Mesendoderm (in vitro differentiated cells): ENCODE results near the gene EXTL1.

ENCODE experiments used
- DNase-seq: peaks from one replicate; pipeline ENCODE4 v3.0.0; 2013
- H2AK5ac ChIP-seq: 2 replicates; pipeline ENCODE4 v1.6.1; 2013; ENCODE audit warnings: low read length, inconsistent platforms
- H2BK120ac ChIP-seq: 2 replicates; pipeline ENCODE4 v1.6.1; 2013; ENCODE audit warnings: low read depth, mild to moderate bottlenecking, low read length, moderate library complexity, mixed read lengths
- H2BK15ac ChIP-seq: replicated peaks from 2 replicates; pipeline ENCODE4 v1.6.1; 2013; ENCODE audit warnings: low read depth, mild to moderate bottlenecking, moderate library complexity
- H2BK5ac ChIP-seq: 2 replicates; pipeline ENCODE4 v1.6.1; 2013; ENCODE audit warnings: low read length, inconsistent platforms
- H3K18ac ChIP-seq: 2 replicates; pipeline ENCODE4 v1.6.1; 2013; ENCODE audit warnings: mild to moderate bottlenecking, low read length, mixed read lengths
- H3K23ac ChIP-seq: one replicate; pipeline ENCODE4 v1.6.1; 2013; ENCODE audit warnings: low read length
- H3K27ac ChIP-seq: 2 replicates; pipeline ENCODE4 v1.5.1; 2013; ENCODE audit warnings: low read depth, mild to moderate bottlenecking, inconsistent platforms, low read length, moderate library complexity
- H3K27me3 ChIP-seq: 2 replicates; pipeline ENCODE4 v1.6.1; 2013; ENCODE audit warnings: low read length, control low read depth, mild to moderate bottlenecking, inconsistent platforms; ENCODE audit not compliant: insufficient read depth, poor library complexity
- H3K36me3 ChIP-seq: 2 replicates; pipeline ENCODE4 v1.6.1; 2013; ENCODE audit warnings: low read length, inconsistent platforms; ENCODE audit not compliant: control insufficient read depth, insufficient read depth
- H3K4ac ChIP-seq: one replicate; pipeline ENCODE4 v1.6.1; 2013; ENCODE audit warnings: low read depth, mild to moderate bottlenecking, low read length, moderate library complexity
- H3K4me1 ChIP-seq: 2 replicates; pipeline ENCODE4 v1.6.1; 2013; ENCODE audit warnings: low read depth, low read length, inconsistent platforms; ENCODE audit not compliant: control insufficient read depth
- H3K4me2 ChIP-seq: 2 replicates; pipeline ENCODE4 v1.6.1; 2013; ENCODE audit warnings: low read length
- H3K4me3 ChIP-seq: 2 replicates; pipeline ENCODE4 v1.5.1; 2013; ENCODE audit warnings: mild to moderate bottlenecking, low read length
- H3K56ac ChIP-seq: one replicate; pipeline ENCODE4 v1.6.1; 2013; ENCODE audit warnings: low read length
- H3K79me1 ChIP-seq: 2 replicates; pipeline ENCODE4 v1.6.1; 2013; ENCODE audit warnings: low read length, inconsistent platforms
- H3K79me2 ChIP-seq: 2 replicates; pipeline ENCODE4 v1.6.1; 2013; ENCODE audit warnings: mild to moderate bottlenecking, low read length; ENCODE audit not compliant: control insufficient read depth, insufficient read depth
- H3K9ac ChIP-seq: 2 replicates; pipeline ENCODE4 v1.6.1; 2013; ENCODE audit warnings: low read length, inconsistent platforms
- H4K5ac ChIP-seq: one replicate; pipeline ENCODE4 v1.6.1; 2013; ENCODE audit warnings: low read length
- H4K8ac ChIP-seq: one replicate; pipeline ENCODE4 v1.6.1; 2013; ENCODE audit warnings: low read depth, mild to moderate bottlenecking, control low read depth, low read length, moderate library complexity
- WGBS: extraction: QIAGEN DNeasy Blood & Tissue Kit; methylation state at CpG from one replicate; pipeline ENCODE4 v1.1.7; 2013; ENCODE audit warnings: low lambda C conversion rate, missing lambda C conversion rate; ENCODE audit not compliant: insufficient coverage; ENCODE audit errors: extremely low coverage; 5-methylcytosine and 5-hydroxymethylcytosine counted together

Gene EXTL1

GRCh38 chr1:26050248-26050640 lies 28.7 kb downstream of the EXTL1 start:
- peaks cover 20% of the 10 kb centered on the region for H3K27me3 ChIP-seq
- no peak overlapping the region for H3K56ac ChIP-seq
- WGBS = no CpG with 5 or more reads among the region's 6 CpGs
- no peaks in the 10 kb centered on the region for H3K79me1 ChIP-seq
- no peaks in the 10 kb centered on the region for H3K4me1 ChIP-seq
- no peak overlapping the region for H3K9ac ChIP-seq
- no peak overlapping the region for H3K18ac ChIP-seq
- no peak overlapping the region for H2BK120ac ChIP-seq
- no peak overlapping the region for H3K27ac ChIP-seq
- no peaks in the 10 kb centered on the region for H3K36me3 ChIP-seq
- no peak overlapping the region for H3K4ac ChIP-seq
- no peak overlapping the region for H4K8ac ChIP-seq
- no peak overlapping the region for H2BK15ac ChIP-seq
- H2AK5ac ChIP-seq = no peak overlapping the region
- H2BK5ac ChIP-seq = no peak overlapping the region
- no peak overlapping the region for H3K4me2 ChIP-seq
- no peak for DNase-seq
- no peak overlapping the region for H3K4me3 ChIP-seq
- H4K5ac ChIP-seq = no peak overlapping the region
- H3K79me2 ChIP-seq = no peaks in the 10 kb centered on the region
- no peak overlapping the region for H3K23ac ChIP-seq

GRCh38 chr1:26053718-26054560 lies 32.4 kb downstream of the EXTL1 start:
- Histone ChIP-seq H3K4me3 (no peak overlapping the region), H3K56ac (no peak overlapping the region), H3K79me1 (no peaks in the 10 kb centered on the region), H4K8ac (no peak overlapping the region), H3K36me3 (no peaks in the 10 kb centered on the region), H3K4ac (no peak overlapping the region), H2AK5ac (no peak overlapping the region), H3K18ac (no peak overlapping the region), H3K27me3 (no peaks in the 10 kb centered on the region), H2BK5ac (no peak overlapping the region), H3K27ac (no peak overlapping the region), H3K4me2 (no peak overlapping the region), H2BK15ac (no peak overlapping the region), H4K5ac (no peak overlapping the region), H3K4me1 (no peaks in the 10 kb centered on the region), H3K79me2 (no peaks in the 10 kb centered on the region), H2BK120ac (no peak overlapping the region), H3K23ac (no peak overlapping the region), H3K9ac (no peak overlapping the region)
- no peak for DNase-seq
- no CpG with 5 or more reads among the region's 16 CpGs for WGBS

GRCh38 chr1:26055041-26055440 lies 33.5 kb downstream of the EXTL1 start:
- Histone ChIP-seq H3K4me3 (no peak overlapping the region), H3K4ac (no peak overlapping the region), H4K8ac (no peak overlapping the region), H3K27me3 (no peaks in the 10 kb centered on the region), H3K4me2 (no peak overlapping the region), H2BK120ac (no peak overlapping the region), H3K27ac (no peak overlapping the region), H3K9ac (no peak overlapping the region), H2BK5ac (no peak overlapping the region), H2BK15ac (no peak overlapping the region), H2AK5ac (no peak overlapping the region), H4K5ac (no peak overlapping the region), H3K79me2 (no peaks in the 10 kb centered on the region), H3K36me3 (no peaks in the 10 kb centered on the region), H3K23ac (no peak overlapping the region), H3K18ac (no peak overlapping the region), H3K4me1 (no peaks in the 10 kb centered on the region), H3K79me1 (no peaks in the 10 kb centered on the region), H3K56ac (no peak overlapping the region)
- no CpG with 5 or more reads among the region's 2 CpGs for WGBS
- no peak for DNase-seq

GRCh38 chr1:26057189-26057588 lies 35.6 kb downstream of the EXTL1 start:
- no peak overlapping the region for H3K4me2 ChIP-seq
- H3K56ac ChIP-seq = no peak overlapping the region
- no peak overlapping the region for H2BK5ac ChIP-seq
- H3K9ac ChIP-seq = no peak overlapping the region
- no peak overlapping the region for H4K8ac ChIP-seq
- H2BK15ac ChIP-seq = no peak overlapping the region
- H4K5ac ChIP-seq = no peak overlapping the region
- H3K4me3 ChIP-seq = no peak overlapping the region
- H3K36me3 ChIP-seq = no peaks in the 10 kb centered on the region
- no CpG with 5 or more reads among the region's 2 CpGs for WGBS
- no peak for DNase-seq
- H3K4ac ChIP-seq = no peak overlapping the region
- H3K27ac ChIP-seq = no peak overlapping the region
- H3K4me1 ChIP-seq = no peaks in the 10 kb centered on the region
- no peaks in the 10 kb centered on the region for H3K27me3 ChIP-seq
- H3K18ac ChIP-seq = no peak overlapping the region
- no peaks in the 10 kb centered on the region for H3K79me1 ChIP-seq
- H2BK120ac ChIP-seq = no peak overlapping the region
- no peaks in the 10 kb centered on the region for H3K79me2 ChIP-seq
- no peak overlapping the region for H2AK5ac ChIP-seq
- H3K23ac ChIP-seq = no peak overlapping the region

- no peaks in the 10 kb centered on the region for H3K27me3 ChIP-seq
- no peaks in the 10 kb centered on the region for H3K79me2 ChIP-seq
- H3K27ac ChIP-seq = no peak overlapping the region
- WGBS = no CpG with 5 or more reads among the region's 5 CpGs
- no peak overlapping the region for H3K4ac ChIP-seq
- H3K56ac ChIP-seq = no peak overlapping the region
- H3K23ac ChIP-seq = no peak overlapping the region
- DNase-seq = no peak
- no peak overlapping the region for H3K4me3 ChIP-seq
- H2BK15ac ChIP-seq = no peak overlapping the region
- H3K18ac ChIP-seq = no peak overlapping the region
- no peak overlapping the region for H4K8ac ChIP-seq
- H2BK120ac ChIP-seq = no peak overlapping the region
- no peaks in the 10 kb centered on the region for H3K36me3 ChIP-seq
- no peaks in the 10 kb centered on the region for H3K4me1 ChIP-seq
- no peak overlapping the region for H3K4me2 ChIP-seq
- no peaks in the 10 kb centered on the region for H3K79me1 ChIP-seq
- H4K5ac ChIP-seq = no peak overlapping the region
- no peak overlapping the region for H3K9ac ChIP-seq
- no peak overlapping the region for H2BK5ac ChIP-seq
- H2AK5ac ChIP-seq = no peak overlapping the region
Measured at GRCh38 chr1:26058052-26058595, 36.5 kb downstream of the EXTL1 start.
